ENCODE measurements around the gene EHMT1. TPM values are rescaled to one million over a fixed set of nuclear protein-coding genes. Genes with fewer than 3 reads are reported as not detected.

Gene EHMT1
- total and polyA plus RNA-seq, 2 experiments from 2014 or later = 162 to 177 TPM

DNA sequence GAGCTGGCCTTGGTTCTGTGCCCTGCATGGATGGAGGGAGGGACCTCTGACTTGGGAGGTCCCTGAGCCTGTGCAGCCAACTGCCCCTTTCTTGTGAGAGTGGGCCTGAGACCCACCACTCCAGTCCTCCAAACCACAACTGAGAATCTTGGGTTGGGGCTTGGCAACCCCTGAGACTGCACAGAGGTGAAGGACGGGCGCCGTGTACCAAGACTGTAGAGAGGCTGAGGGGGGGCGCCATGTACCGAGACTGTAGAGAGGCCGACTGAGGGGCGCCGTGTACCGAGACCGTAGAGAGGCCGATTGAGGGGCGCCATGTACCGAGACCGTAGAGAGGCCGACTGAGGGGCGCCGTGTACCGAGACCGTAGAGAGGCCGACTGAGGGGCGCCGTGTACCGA lies 199.5 kb downstream of the EHMT1 start:
- no peak overlapping the region for H2AFZ ChIP-seq
- H3K79me2 ChIP-seq (replicated peaks; ENCODE audit: insufficient read depth) = peaks cover 14% of the 10 kb centered on the region
- H3K27me3 ChIP-seq (ENCODE audit: insufficient read depth) = no peaks in the 10 kb centered on the region
- peaks cover 76% of the 10 kb centered on the region for H3K36me3 Mint-ChIP-seq (ENCODE audit: low read depth)
- H3K27me3 Mint-ChIP-seq (ENCODE audit: insufficient read depth, low read depth, poor library complexity) = peaks cover 12% of the 10 kb centered on the region
- H3K27ac Mint-ChIP-seq = no peak overlapping the region
- TF ChIP-seq JUNB (IDR thresholded peaks at IDR 0.05; ENCODE audit: unreplicated experiment) (no peak), STAT1 (IDR thresholded peaks at IDR 0.05; ENCODE audit: unreplicated experiment) (no peak)
- H3K4me1 ChIP-seq (ENCODE audit: insufficient read depth) = no peaks in the 10 kb centered on the region
- H3K4me2 ChIP-seq = no peak overlapping the region
- H3K4me1 Mint-ChIP-seq = no peaks in the 10 kb centered on the region
- H3F3A ChIP-seq (replicated peaks; ENCODE audit: low read depth) = no peaks in the 10 kb centered on the region
- no peak for ATAC-seq
- no peak overlapping the region for H3K27ac ChIP-seq (ENCODE audit: low read depth)
- peaks cover 24% of the 10 kb centered on the region for H3K36me3 ChIP-seq (ENCODE audit: insufficient read depth)
- H3K4me3 Mint-ChIP-seq = no peak overlapping the region
- no peak for DNase-seq (ENCODE audit: low spot score)
- H4K20me1 ChIP-seq (replicated peaks; ENCODE audit: insufficient read depth) = no peaks in the 10 kb centered on the region; the same call in none of the 2 replicates
- no peaks in the 10 kb centered on the region for H3K9me2 ChIP-seq (ENCODE audit: insufficient read depth)
- peaks cover 15% of the 10 kb centered on the region for H3K9me3 Mint-ChIP-seq
- H3K4me3 ChIP-seq = no peak overlapping the region

DNA sequence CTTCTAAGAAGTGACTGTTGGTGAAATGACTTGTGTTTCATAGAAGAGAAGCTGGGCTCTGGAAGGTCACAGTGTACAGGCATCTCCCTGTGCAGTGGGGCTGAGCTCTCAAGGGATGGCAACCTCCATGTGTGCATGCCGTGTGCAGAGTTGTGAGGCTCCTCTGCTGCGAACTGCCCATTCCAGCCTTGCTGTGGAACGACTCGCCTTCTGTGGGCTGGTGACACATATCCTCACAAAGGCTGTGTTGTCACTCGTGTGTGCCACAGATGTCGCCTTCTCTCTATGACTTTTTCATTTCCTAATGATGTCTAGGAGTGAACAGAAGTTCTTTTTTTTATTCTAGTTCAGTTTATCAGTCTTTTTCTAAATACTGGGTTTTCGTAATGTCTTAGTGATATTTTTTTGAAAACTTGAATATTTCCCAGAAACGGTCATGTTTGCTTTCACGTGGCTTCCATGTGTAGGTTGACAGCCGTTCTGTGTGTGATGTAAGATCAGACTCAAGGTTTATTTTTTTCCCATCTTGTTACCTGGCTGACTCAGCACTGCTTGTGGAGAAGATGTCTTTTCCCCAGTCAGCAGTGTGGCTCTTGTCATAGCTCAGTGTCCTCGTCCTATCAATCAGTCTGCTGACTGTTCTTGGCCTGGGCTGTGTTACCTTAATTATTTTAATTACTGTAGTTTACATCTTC lies 201.5 kb downstream of the EHMT1 start:
- Histone ChIP-seq H3K4me1 (ENCODE audit: insufficient read depth) (no peaks in the 10 kb centered on the region), H3K27me3 (ENCODE audit: insufficient read depth) (no peaks in the 10 kb centered on the region), H3K4me3 (no peak overlapping the region), H3K4me2 (no peak overlapping the region), H3K9me2 (ENCODE audit: insufficient read depth) (no peaks in the 10 kb centered on the region), H3K36me3 (ENCODE audit: insufficient read depth) (peaks cover 33% of the 10 kb centered on the region), H3F3A (replicated peaks; ENCODE audit: low read depth) (no peaks in the 10 kb centered on the region), H3K27ac (ENCODE audit: low read depth) (no peak overlapping the region), H2AFZ (no peak overlapping the region), H3K79me2 (replicated peaks; ENCODE audit: insufficient read depth) (peaks cover 26% of the 10 kb centered on the region), H4K20me1 (replicated peaks; ENCODE audit: insufficient read depth) (no peaks in the 10 kb centered on the region; the same call in none of the 2 replicates)
- Mint-ChIP-seq H3K9me3 (peaks cover 15% of the 10 kb centered on the region), H3K36me3 (ENCODE audit: low read depth) (peaks cover 76% of the 10 kb centered on the region), H3K27me3 (ENCODE audit: insufficient read depth, low read depth, poor library complexity) (peaks cover 9% of the 10 kb centered on the region), H3K4me3 (no peak overlapping the region), H3K27ac (no peak overlapping the region), H3K4me1 (no peaks in the 10 kb centered on the region)
- DNase-seq (ENCODE audit: low spot score) (no peak), ATAC-seq (no peak)
- TF ChIP-seq EZH2 (IDR thresholded peaks at IDR 0.05; ENCODE audit: low read depth, unreplicated experiment) = no peak
- no peak for TF ChIP-seq JUNB (IDR thresholded peaks at IDR 0.05; ENCODE audit: unreplicated experiment)
- no peak for TF ChIP-seq NANOG (IDR thresholded peaks at IDR 0.05; ENCODE audit: borderline replicate concordance)
- TF ChIP-seq ZNF114 (CRISPR knock-in tag; IDR thresholded peaks at IDR 0.05) = no peak
- no peak for TF ChIP-seq ZNF331 (CRISPR knock-in tag; IDR thresholded peaks at IDR 0.05; ENCODE audit: low read depth)
- TF ChIP-seq, protein P1, sequence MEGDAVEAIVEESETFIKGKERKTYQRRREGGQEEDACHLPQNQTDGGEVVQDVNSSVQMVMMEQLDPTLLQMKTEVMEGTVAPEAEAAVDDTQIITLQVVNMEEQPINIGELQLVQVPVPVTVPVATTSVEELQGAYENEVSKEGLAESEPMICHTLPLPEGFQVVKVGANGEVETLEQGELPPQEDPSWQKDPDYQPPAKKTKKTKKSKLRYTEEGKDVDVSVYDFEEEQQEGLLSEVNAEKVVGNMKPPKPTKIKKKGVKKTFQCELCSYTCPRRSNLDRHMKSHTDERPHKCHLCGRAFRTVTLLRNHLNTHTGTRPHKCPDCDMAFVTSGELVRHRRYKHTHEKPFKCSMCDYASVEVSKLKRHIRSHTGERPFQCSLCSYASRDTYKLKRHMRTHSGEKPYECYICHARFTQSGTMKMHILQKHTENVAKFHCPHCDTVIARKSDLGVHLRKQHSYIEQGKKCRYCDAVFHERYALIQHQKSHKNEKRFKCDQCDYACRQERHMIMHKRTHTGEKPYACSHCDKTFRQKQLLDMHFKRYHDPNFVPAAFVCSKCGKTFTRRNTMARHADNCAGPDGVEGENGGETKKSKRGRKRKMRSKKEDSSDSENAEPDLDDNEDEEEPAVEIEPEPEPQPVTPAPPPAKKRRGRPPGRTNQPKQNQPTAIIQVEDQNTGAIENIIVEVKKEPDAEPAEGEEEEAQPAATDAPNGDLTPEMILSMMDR (conservative IDR thresholded peaks at IDR 0.05; ENCODE audit: low read depth in 2 of 2) = no peak
- TF ChIP-seq, protein P2, sequence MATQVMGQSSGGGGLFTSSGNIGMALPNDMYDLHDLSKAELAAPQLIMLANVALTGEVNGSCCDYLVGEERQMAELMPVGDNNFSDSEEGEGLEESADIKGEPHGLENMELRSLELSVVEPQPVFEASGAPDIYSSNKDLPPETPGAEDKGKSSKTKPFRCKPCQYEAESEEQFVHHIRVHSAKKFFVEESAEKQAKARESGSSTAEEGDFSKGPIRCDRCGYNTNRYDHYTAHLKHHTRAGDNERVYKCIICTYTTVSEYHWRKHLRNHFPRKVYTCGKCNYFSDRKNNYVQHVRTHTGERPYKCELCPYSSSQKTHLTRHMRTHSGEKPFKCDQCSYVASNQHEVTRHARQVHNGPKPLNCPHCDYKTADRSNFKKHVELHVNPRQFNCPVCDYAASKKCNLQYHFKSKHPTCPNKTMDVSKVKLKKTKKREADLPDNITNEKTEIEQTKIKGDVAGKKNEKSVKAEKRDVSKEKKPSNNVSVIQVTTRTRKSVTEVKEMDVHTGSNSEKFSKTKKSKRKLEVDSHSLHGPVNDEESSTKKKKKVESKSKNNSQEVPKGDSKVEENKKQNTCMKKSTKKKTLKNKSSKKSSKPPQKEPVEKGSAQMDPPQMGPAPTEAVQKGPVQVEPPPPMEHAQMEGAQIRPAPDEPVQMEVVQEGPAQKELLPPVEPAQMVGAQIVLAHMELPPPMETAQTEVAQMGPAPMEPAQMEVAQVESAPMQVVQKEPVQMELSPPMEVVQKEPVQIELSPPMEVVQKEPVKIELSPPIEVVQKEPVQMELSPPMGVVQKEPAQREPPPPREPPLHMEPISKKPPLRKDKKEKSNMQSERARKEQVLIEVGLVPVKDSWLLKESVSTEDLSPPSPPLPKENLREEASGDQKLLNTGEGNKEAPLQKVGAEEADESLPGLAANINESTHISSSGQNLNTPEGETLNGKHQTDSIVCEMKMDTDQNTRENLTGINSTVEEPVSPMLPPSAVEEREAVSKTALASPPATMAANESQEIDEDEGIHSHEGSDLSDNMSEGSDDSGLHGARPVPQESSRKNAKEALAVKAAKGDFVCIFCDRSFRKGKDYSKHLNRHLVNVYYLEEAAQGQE (IDR thresholded peaks at IDR 0.05; ENCODE audit: unreplicated experiment) = no peak
- TF ChIP-seq CREB1 (CRISPR knock-in tag; IDR thresholded peaks at IDR 0.05; ENCODE audit: low read depth) = no peak
- TF ChIP-seq STAT1 (IDR thresholded peaks at IDR 0.05; ENCODE audit: unreplicated experiment) = no peak
- TF ChIP-seq, protein P3, sequence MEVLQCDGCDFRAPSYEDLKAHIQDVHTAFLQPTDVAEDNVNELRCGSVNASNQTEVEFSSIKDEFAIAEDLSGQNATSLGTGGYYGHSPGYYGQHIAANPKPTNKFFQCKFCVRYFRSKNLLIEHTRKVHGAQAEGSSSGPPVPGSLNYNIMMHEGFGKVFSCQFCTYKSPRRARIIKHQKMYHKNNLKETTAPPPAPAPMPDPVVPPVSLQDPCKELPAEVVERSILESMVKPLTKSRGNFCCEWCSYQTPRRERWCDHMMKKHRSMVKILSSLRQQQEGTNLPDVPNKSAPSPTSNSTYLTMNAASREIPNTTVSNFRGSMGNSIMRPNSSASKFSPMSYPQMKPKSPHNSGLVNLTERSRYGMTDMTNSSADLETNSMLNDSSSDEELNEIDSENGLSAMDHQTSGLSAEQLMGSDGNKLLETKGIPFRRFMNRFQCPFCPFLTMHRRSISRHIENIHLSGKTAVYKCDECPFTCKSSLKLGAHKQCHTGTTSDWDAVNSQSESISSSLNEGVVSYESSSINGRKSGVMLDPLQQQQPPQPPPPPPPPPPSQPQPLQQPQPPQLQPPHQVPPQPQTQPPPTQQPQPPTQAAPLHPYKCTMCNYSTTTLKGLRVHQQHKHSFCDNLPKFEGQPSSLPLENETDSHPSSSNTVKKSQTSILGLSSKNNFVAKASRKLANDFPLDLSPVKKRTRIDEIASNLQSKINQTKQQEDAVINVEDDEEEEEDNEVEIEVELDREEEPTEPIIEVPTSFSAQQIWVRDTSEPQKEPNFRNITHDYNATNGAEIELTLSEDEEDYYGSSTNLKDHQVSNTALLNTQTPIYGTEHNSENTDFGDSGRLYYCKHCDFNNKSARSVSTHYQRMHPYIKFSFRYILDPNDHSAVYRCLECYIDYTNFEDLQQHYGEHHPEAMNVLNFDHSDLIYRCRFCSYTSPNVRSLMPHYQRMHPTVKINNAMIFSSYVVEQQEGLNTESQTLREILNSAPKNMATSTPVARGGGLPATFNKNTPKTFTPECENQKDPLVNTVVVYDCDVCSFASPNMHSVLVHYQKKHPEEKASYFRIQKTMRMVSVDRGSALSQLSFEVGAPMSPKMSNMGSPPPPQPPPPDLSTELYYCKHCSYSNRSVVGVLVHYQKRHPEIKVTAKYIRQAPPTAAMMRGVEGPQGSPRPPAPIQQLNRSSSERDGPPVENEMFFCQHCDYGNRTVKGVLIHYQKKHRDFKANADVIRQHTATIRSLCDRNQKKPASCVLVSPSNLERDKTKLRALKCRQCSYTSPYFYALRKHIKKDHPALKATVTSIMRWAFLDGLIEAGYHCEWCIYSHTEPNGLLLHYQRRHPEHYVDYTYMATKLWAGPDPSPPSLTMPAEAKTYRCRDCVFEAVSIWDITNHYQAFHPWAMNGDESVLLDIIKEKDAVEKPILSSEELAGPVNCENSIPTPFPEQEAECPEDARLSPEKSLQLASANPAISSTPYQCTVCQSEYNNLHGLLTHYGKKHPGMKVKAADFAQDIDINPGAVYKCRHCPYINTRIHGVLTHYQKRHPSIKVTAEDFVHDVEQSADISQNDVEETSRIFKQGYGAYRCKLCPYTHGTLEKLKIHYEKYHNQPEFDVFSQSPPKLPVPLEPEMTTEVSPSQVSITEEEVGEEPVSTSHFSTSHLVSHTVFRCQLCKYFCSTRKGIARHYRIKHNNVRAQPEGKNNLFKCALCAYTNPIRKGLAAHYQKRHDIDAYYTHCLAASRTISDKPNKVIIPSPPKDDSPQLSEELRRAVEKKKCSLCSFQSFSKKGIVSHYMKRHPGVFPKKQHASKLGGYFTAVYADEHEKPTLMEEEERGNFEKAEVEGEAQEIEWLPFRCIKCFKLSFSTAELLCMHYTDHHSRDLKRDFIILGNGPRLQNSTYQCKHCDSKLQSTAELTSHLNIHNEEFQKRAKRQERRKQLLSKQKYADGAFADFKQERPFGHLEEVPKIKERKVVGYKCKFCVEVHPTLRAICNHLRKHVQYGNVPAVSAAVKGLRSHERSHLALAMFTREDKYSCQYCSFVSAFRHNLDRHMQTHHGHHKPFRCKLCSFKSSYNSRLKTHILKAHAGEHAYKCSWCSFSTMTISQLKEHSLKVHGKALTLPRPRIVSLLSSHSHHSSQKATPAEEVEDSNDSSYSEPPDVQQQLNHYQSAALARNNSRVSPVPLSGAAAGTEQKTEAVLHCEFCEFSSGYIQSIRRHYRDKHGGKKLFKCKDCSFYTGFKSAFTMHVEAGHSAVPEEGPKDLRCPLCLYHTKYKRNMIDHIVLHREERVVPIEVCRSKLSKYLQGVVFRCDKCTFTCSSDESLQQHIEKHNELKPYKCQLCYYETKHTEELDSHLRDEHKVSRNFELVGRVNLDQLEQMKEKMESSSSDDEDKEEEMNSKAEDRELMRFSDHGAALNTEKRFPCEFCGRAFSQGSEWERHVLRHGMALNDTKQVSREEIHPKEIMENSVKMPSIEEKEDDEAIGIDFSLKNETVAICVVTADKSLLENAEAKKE (CRISPR knock-in tag; IDR thresholded peaks at IDR 0.05) = no peak
